GM18861 (cell line): ENCODE data around the gene EIF1AD.
"Not testable (repeated sequence)": the region's sequence is repeated elsewhere in the genome, so short reads cannot be mapped to it uniquely, and the experiment has no call there.

ENCODE experiments used
- ATAC-seq: cut with Tn5 transposase; IDR thresholded peaks from one replicate; pipeline ENCODE4 v1.9.1; 2021; ENCODE audit not compliant: unreplicated experiment

Gene EIF1AD

GRCh38 chr11:65973439-65974110, 28.4 kb downstream of the EIF1AD start:
- ATAC-seq, result no peak

- no peak for ATAC-seq
Observed at GRCh38 chr11:65972116-65972515, 29.8 kb downstream of the EIF1AD start.

GRCh38 chr11:65968600-65969482, 33.1 kb downstream of the EIF1AD start:
- ATAC-seq, result no peak

GRCh38 chr11:65967329-65967934, 34.5 kb downstream of the EIF1AD start:
- no peak for ATAC-seq

GRCh38 chr11:65965986-65966762, 35.8 kb downstream of the EIF1AD start:
- ATAC-seq, result no peak

- no peak for ATAC-seq
Observed at GRCh38 chr11:65964906-65965305, 37.1 kb downstream of the EIF1AD start.

- ATAC-seq, result no peak
Observed at GRCh38 chr11:65962141-65962564, 39.8 kb downstream of the EIF1AD start.

- peak; percentile 74 for ATAC-seq
Observed at GRCh38 chr11:65961267-65962140, 40.5 kb downstream of the EIF1AD start, which contains the start of gene SART1. SART1 (plus strand) TSS chr11:65961734; CDS start chr11:65961781, 47 bp downstream.

GRCh38 chr11:65960824-65961266, 41.1 kb downstream of the EIF1AD start:
- no peak for ATAC-seq

GRCh38 chr11:65958774-65959420, 43.1 kb downstream of the EIF1AD start:
- ATAC-seq, result no peak

GRCh38 chr11:65958291-65958690, 43.7 kb downstream of the EIF1AD start:
- ATAC-seq, result no peak

GRCh38 chr11:65954771-65955170, 47.2 kb downstream of the EIF1AD start:
- no peak for ATAC-seq

- no peak for ATAC-seq
Observed at GRCh38 chr11:65953471-65953870, 48.5 kb downstream of the EIF1AD start.

GRCh38 chr11:65952052-65952521, 49.9 kb downstream of the EIF1AD start:
- no peak for ATAC-seq

GRCh38 chr11:65951641-65952040, 50.3 kb downstream of the EIF1AD start:
- not testable (repeated sequence) for ATAC-seq

GRCh38 chr11:65950711-65951110, 51.2 kb downstream of the EIF1AD start:
- not testable (repeated sequence) for ATAC-seq

GRCh38 chr11:65947603-65948125, 54.3 kb downstream of the EIF1AD start:
- ATAC-seq, result no peak

- no peak for ATAC-seq
Observed at GRCh38 chr11:65947133-65947532, 54.8 kb downstream of the EIF1AD start.

- no peak for ATAC-seq
Observed at GRCh38 chr11:65946655-65947054, 55.3 kb downstream of the EIF1AD start.
